ENCODE data around the gene FOXD4L1. TPM values are rescaled to one million over a fixed set of nuclear protein-coding genes. Genes with fewer than 3 reads are reported as not detected.

The FOXD4L1 gene
- polyA plus RNA-seq, 1 donor = 0.07 TPM

Other genes starting within 250 kb of the FOXD4L1 start
- 2.1 TPM for gene PAX8, start 219.7 kb upstream of the FOXD4L1 start, polyA plus RNA-seq
- 38.4 TPM for gene ZNG1B, start 61.0 kb upstream of the FOXD4L1 start, polyA plus RNA-seq
- gene RABL2A, start 128.6 kb downstream of the FOXD4L1 start, polyA plus RNA-seq = 35.8 TPM

All from large intestine (tissue), 1 donor.